ENCODE measurements around the gene GPN1. TPM values are rescaled to one million over a fixed set of nuclear protein-coding genes. Genes with fewer than 3 reads are reported as not detected.
A peak's percentile ranks its signal among the peaks of the same experiment; 100 is the strongest.

Gene GPN1
- total and polyA plus RNA-seq, 3 donors from 2014 or later: 28.8 to 77.5 (median 29.3) TPM

DNA sequence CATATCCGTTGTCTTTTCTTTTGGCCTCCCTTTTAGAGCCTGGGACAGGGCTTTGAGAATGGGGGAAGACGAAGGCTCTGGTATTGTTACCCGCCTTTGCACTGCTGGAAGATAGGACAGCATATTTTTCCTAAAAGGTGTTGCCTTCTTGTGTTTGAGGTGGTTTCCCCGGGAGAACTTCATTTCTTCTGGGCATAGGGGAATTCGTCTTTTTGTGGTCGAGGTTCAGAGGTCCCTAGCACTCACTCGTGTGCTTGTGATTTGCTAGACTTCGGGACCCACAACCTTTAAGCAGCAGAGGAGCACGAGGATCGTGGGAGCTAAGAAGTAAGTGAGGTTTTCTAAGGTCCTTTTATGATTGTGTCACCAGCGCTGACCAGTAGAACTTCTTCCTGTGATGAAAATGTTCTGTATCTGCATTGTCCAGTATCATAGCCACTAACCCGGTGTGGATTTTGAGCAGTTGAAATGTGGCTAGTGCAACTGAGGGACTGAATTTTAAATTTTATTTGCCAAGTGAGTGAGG is 45.4 kb upstream of the GPN1 start:
- intact Hi-C loops (cut with DNase I; ENCODE audit: low total_unique reads): no loop called here

DNA sequence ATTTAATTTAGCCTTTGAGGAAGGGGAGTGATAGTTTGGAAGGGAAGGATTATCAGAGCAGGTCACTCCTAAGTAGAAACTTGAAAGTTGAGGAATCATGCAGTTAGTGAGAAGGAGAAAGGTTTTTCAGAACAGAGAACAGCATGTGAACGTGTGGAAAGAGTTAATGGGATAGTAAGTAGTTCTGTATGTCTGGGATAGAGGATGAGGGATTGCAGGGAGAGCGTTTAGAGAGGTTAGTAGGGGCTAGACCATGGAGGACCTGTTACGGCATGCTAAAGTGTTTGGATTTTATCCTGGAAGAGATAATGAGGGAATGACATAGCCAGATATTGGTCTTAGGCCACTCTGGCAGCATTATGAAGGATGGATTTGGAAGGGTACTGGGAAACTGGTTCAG is 44.3 kb upstream of the GPN1 start:
- TF ChIP-seq POLR2A (IDR thresholded peaks at IDR 0.05): no peak
- TF ChIP-seq, protein P1, sequence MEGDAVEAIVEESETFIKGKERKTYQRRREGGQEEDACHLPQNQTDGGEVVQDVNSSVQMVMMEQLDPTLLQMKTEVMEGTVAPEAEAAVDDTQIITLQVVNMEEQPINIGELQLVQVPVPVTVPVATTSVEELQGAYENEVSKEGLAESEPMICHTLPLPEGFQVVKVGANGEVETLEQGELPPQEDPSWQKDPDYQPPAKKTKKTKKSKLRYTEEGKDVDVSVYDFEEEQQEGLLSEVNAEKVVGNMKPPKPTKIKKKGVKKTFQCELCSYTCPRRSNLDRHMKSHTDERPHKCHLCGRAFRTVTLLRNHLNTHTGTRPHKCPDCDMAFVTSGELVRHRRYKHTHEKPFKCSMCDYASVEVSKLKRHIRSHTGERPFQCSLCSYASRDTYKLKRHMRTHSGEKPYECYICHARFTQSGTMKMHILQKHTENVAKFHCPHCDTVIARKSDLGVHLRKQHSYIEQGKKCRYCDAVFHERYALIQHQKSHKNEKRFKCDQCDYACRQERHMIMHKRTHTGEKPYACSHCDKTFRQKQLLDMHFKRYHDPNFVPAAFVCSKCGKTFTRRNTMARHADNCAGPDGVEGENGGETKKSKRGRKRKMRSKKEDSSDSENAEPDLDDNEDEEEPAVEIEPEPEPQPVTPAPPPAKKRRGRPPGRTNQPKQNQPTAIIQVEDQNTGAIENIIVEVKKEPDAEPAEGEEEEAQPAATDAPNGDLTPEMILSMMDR (IDR thresholded peaks at IDR 0.05): no peak
- Histone ChIP-seq H3K9me3 (no peaks in the 10 kb centered on the region), H3K27me3 (no peaks in the 10 kb centered on the region), H3K4me1 (peaks cover 6% of the 10 kb centered on the region), H3K4me3 (no peak overlapping the region), H3K36me3 (ENCODE audit: low read depth, missing control alignments) (no peaks in the 10 kb centered on the region), H3K27ac (no peak overlapping the region)
- intact Hi-C loops (cut with DNase I; ENCODE audit: low total_unique reads): no loop called here
- 38 to 48% methylated on average over 3 of the region's 3 CpGs for WGBS, 2 donors
- no peak for DNase-seq

More for the DNA sequence above, 45.4 kb upstream of the GPN1 start:
- Histone ChIP-seq H3K36me3 (ENCODE audit: low read depth, missing control alignments) (no peaks in the 10 kb centered on the region), H3K27ac (peak overlapping the region; percentile 64 to 77), H3K27me3 (no peaks in the 10 kb centered on the region), H3K9me3 (no peaks in the 10 kb centered on the region), H3K4me3 (peak overlapping the region; percentile 67 to 77), H3K4me1 (peaks cover 6% of the 10 kb centered on the region)
- no peak for TF ChIP-seq POLR2A (IDR thresholded peaks at IDR 0.05)
- TF ChIP-seq, protein P1 (IDR thresholded peaks at IDR 0.05): no peak
- 3 to 6% methylated on average over 12 of the region's 12 CpGs for WGBS, 2 donors
- no peak for DNase-seq

GRCh38 chr2:27587025-27587424 is 41.8 kb upstream of the GPN1 start:
- WGBS, 2 donors: 93 to 100% methylated on average over 2 of the region's 2 CpGs
- no peaks in the 10 kb centered on the region for H3K9me3 ChIP-seq
- intact Hi-C loops (cut with DNase I; ENCODE audit: low total_unique reads): no loop called here
- no peak overlapping the region for H3K4me3 ChIP-seq
- no peak for DNase-seq
- H3K27me3 ChIP-seq: no peaks in the 10 kb centered on the region
- H3K4me1 ChIP-seq: peaks cover 6% of the 10 kb centered on the region
- no peak overlapping the region for H3K27ac ChIP-seq
- H3K36me3 ChIP-seq (ENCODE audit: low read depth, missing control alignments): no peaks in the 10 kb centered on the region
- TF ChIP-seq POLR2A (IDR thresholded peaks at IDR 0.05): no peak
- TF ChIP-seq, protein P1 (IDR thresholded peaks at IDR 0.05): no peak

- no peak overlapping the region for H3K4me3 ChIP-seq
- H3K4me1 ChIP-seq: peaks cover 6% of the 10 kb centered on the region
- TF ChIP-seq, protein P1 (IDR thresholded peaks at IDR 0.05): no peak
- no peak for TF ChIP-seq POLR2A (IDR thresholded peaks at IDR 0.05)
- DNase-seq: no peak
- no peaks in the 10 kb centered on the region for H3K27me3 ChIP-seq
- no peaks in the 10 kb centered on the region for H3K9me3 ChIP-seq
- 98 to 99% methylated on average over 2 of the region's 2 CpGs for WGBS, 2 donors
- no peaks in the 10 kb centered on the region for H3K36me3 ChIP-seq (ENCODE audit: low read depth, missing control alignments)
- intact Hi-C loops (cut with DNase I; ENCODE audit: low total_unique reads): no loop called here
- no peak overlapping the region for H3K27ac ChIP-seq
These were observed 40.5 kb upstream of the GPN1 start for GRCh38 chr2:27588308-27588707.

DNA sequence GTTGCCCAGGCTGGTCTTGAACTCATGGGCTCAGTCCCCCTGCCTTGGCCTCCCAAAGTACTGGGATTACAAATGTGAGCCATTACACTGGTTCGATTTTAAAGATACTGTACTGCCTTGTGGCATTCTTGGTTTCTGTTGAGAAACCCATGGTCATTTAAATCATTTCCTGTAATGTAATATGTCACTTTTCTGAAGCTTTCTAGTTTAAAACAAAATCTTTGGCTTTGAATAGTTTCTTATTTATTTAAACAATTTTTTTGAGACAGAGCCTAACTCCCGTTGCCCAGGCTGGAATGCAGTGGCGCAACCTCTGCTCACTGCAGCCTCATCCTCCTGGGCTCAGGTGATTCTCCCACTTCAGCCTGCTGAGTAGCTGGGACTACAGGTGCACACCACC is 37.1 kb upstream of the GPN1 start:
- intact Hi-C loops (cut with DNase I; ENCODE audit: low total_unique reads): no loop called here
- WGBS, 2 donors: 93 to 97% methylated on average over 3 of the region's 3 CpGs

More for the DNA sequence above, 37.1 kb upstream of the GPN1 start:
- Histone ChIP-seq H3K36me3 (ENCODE audit: low read depth, missing control alignments) (no peaks in the 10 kb centered on the region), H3K4me1 (no peaks in the 10 kb centered on the region), H3K9me3 (no peaks in the 10 kb centered on the region), H3K27me3 (no peaks in the 10 kb centered on the region), H3K4me3 (no peak overlapping the region), H3K27ac (no peak overlapping the region)
- no peak for DNase-seq
- TF ChIP-seq, protein P1 (IDR thresholded peaks at IDR 0.05): no peak
- no peak for TF ChIP-seq POLR2A (IDR thresholded peaks at IDR 0.05)
